Inferior parietal cortex (tissue), 1 donor: ENCODE results near the gene SLC44A2.

Experiments
- DNase-seq: peaks from one replicate; pipeline ENCODE4 v3.0.0-alpha.2; 2016; ENCODE audit errors: extremely low spot score

Gene SLC44A2

GRCh38 chr19:10682397-10683063 is 57.2 kb downstream of the SLC44A2 start:
- DNase-seq: no peak

- DNase-seq: no peak
Measured at GRCh38 chr19:10683064-10683426, 57.7 kb downstream of the SLC44A2 start.

GRCh38 chr19:10683582-10683981 is 58.2 kb downstream of the SLC44A2 start:
- no peak for DNase-seq

- DNase-seq: no peak
Measured at GRCh38 chr19:10685210-10685609, 59.9 kb downstream of the SLC44A2 start.

GRCh38 chr19:10686193-10686592 is 60.8 kb downstream of the SLC44A2 start:
- no peak for DNase-seq

GRCh38 chr19:10686661-10687517 is 61.5 kb downstream of the SLC44A2 start:
- DNase-seq: peak; percentile 76

- DNase-seq: no peak
Measured at GRCh38 chr19:10687518-10688288, 62.4 kb downstream of the SLC44A2 start.

- no peak for DNase-seq
Measured at GRCh38 chr19:10688545-10689280, 63.4 kb downstream of the SLC44A2 start.

GRCh38 chr19:10690341-10690781 is 65.0 kb downstream of the SLC44A2 start:
- no peak for DNase-seq

GRCh38 chr19:10691178-10691881 is 66.0 kb downstream of the SLC44A2 start:
- no peak for DNase-seq

- DNase-seq: no peak
Measured at GRCh38 chr19:10691883-10692282, 66.5 kb downstream of the SLC44A2 start.

GRCh38 chr19:10692673-10693264 is 67.4 kb downstream of the SLC44A2 start:
- DNase-seq: no peak
